Suprapubic skin (tissue), 4 donors: ENCODE results near the gene FHOD3.

ENCODE experiments used
- CTCF ChIP-seq, 2 donors: fragments of 200-600 bp in 1 of 2; fragments of 450-650 bp in 1 of 2; sonication (generic) in 1 of 2; IDR thresholded peaks; one replicate each; pipeline ENCODE4 v1.5.1; 2016 to 2019; ENCODE audit warnings: antibody characterized with exemption in 2 of 2, mild to moderate bottlenecking in 1 of 2, moderate library complexity in 1 of 2
- EP300 ChIP-seq: sonication (generic); formaldehyde crosslinking; IDR thresholded peaks from one replicate; pipeline ENCODE4 v1.6.1; 2017; ENCODE audit warnings: antibody characterized with exemption
- POLR2AphosphoS5 ChIP-seq, 3 donors: sonication (generic); formaldehyde crosslinking; IDR thresholded peaks; one replicate each; pipeline ENCODE4 v1.6.1; 2017; ENCODE audit warnings: antibody characterized with exemption in 3 of 3

GRCh38 chr18:36432880-36433555 is 135.5 kb downstream of the FHOD3 start:
- no peak for TF ChIP-seq POLR2AphosphoS5 (IDR thresholded peaks at IDR 0.05)
- TF ChIP-seq EP300: no peak
- no peak for TF ChIP-seq CTCF (IDR thresholded peaks at IDR 0.05)
